Stimulated activated naive CD8-positive, alpha-beta T cell treated with anti-CD3 and anti-CD28 coated beads, Interleukin-15, Interleukin-2, amounts not matched to agents 100 U/mL and 50 U/mL, for 24 hours (primary cell): ENCODE results near the gene GLIS1.

ENCODE experiments used
- ATAC-seq: fragments of 150-1000 bp; cut with Tn5 transposase; one replicate; pipeline ENCODE4 v1.10.0; 2021
- DNase-seq: peaks from one replicate; pipeline ENCODE4 v3.0.0; 2021

GLIS1 gene

DNA sequence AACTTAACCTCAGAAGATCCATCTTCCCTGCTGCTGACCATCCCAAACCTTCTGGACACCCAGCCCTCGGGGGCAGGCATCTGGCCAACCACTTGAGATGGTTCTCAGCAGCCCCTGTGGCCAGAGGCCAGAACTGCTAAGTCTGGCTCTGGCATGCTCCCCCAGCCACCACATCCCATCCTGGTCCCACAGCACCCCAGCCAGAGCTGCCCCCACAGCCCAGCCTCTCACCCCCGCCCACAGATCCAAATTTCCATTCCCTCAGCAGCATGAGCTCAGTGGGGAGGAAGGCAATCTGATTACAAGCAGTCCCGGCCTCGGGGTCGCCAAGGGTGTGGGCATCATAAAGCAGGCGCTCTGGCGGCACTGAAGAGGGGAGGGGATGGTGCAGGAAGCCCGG, 45.6 kb downstream of the GLIS1 start:
- ATAC-seq (no peak), DNase-seq (no peak)

DNA sequence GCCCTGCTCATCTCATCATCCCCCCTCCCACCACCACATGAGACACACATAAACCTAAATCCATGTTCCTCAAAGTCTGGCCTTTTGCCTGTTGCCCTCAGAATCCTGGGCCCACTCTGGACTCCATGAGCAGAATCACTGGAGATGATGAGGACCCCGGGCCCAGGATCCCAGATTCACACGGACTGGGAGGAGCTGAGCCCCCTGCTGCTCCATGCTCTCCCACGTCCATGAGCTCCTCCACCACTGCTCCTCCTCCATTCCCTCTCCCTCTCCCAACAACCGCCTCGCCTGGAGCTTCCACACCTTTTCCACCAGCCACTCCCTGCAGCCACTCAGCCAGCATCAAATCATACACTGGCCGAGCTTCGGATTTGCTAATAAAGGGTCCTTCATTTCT, 47.6 kb downstream of the GLIS1 start:
- no peak for DNase-seq
- ATAC-seq = no peak

- DNase-seq (no peak), ATAC-seq (no peak)
Observed at GRCh38 chr1:53690411-53690810, 48.6 kb downstream of the GLIS1 start.

DNA sequence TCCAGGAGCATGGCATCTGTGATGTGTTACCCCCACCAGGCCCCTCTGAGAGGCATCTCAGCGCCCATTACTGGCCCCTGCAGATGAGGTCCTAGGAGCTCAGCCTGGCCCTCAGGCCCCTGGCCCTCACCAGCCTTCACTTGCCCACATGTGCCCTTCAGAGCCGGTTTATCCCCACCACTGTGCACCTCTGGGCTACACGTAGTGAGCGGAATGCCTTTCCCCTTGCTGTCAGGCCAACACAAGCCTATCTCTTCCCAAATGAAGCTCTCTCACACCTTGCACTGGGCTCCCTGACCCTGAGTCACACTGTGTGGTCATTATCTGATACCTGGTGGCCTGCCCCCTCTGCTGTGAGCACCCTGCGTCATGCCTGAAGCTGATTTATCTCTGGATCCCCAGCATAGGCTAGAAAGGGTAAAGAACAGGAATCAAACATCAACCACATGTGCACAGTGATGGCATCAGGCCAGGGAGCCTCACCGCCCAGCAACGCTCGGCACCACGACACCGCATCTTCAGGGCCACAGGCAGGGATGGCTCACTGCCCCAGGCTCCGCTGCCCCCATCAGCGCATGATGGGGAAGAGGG, 49.1 kb downstream of the GLIS1 start:
- ATAC-seq (no peak), DNase-seq (no peak)

GRCh38 chr1:53689223-53689622, 49.7 kb downstream of the GLIS1 start:
- no peak for ATAC-seq
- no peak for DNase-seq

DNA sequence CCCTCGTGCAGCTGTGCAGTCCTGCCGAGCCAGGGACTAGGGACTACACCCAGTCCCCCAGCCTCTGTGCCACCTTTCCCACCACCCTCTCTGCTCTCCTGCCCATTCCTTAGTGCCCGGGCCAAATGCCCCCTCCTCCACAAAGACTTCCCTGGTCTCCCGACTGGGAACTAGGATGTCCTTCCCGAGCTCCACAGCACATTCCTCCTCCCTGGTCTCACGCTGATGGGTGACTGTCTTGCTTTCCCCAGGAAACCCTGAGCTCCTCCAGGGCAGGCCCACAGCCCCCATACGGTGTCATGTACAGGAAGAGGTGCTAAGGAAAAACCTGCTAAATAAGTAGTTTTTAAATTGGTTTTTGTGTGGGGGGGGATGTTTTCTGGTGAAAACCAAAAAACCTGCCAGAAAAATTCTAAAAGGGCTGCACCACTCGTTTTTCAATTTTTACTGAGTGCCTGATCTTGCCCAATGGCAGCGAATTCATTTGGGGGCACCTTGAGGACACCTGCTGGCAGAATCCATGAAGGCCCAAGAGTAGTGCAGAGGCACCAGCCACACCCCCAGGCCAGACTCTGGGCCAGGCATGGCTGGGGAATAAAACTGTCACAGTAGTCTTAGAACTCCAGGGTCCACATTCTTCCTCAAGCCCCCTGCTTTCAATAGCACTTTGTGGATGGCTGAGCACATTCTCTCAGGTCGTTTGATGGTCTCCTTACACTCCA, 50.4 kb downstream of the GLIS1 start:
- ATAC-seq (no peak), DNase-seq (no peak)

DNA sequence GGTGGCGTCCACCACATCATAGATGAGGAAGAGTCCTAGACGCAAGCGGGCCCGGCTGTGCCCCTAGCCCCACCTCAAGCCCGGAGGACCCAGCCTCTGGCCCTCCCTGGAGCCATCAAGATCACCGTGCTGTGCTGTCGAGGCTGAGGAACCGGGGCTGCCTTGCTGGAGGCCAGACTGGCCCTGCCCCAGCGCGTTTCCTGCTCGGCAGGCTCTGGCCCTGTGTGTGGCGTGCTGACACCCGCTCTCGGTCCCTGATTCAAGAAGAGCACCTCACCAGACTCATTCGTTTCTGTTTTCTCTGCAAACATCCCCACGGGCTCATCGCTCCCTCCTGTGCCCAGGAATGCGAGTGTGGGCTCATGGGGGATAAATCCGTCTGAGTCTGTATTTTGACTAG, 51.1 kb downstream of the GLIS1 start:
- no peak for DNase-seq
- ATAC-seq = no peak

GRCh38 chr1:53687426-53687825, 51.5 kb downstream of the GLIS1 start:
- no peak for ATAC-seq
- DNase-seq = no peak

DNA sequence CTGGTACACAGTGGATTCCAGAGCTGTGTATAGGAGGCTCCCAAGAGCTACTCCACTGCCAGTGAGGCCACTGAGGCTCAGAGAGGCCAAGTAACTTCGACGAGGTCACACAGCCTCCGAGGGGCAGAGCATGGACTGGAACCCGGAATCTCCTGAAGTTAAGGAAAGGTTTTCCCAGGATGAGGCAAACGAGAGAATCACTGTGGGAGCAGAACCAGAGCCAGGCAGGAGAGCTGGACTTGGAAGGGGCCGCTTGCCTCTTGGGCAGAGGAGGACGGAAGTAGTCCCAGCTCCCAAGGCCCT, 52.0 kb downstream of the GLIS1 start:
- ATAC-seq (no peak), DNase-seq (no peak)

- DNase-seq (no peak), ATAC-seq (no peak)
Observed at GRCh38 chr1:53686091-53686964, 52.6 kb downstream of the GLIS1 start.

GRCh38 chr1:53685272-53686051, 53.5 kb downstream of the GLIS1 start:
- no peak for ATAC-seq

GRCh38 chr1:53684741-53685140, 54.2 kb downstream of the GLIS1 start:
- DNase-seq = no peak
- ATAC-seq = no peak

More at GRCh38 chr1:53685272-53686051, 53.5 kb downstream of the GLIS1 start:
- DNase-seq = no peak

- DNase-seq (no peak), ATAC-seq (no peak)
Observed at GRCh38 chr1:53683986-53684740, 54.8 kb downstream of the GLIS1 start.

DNA sequence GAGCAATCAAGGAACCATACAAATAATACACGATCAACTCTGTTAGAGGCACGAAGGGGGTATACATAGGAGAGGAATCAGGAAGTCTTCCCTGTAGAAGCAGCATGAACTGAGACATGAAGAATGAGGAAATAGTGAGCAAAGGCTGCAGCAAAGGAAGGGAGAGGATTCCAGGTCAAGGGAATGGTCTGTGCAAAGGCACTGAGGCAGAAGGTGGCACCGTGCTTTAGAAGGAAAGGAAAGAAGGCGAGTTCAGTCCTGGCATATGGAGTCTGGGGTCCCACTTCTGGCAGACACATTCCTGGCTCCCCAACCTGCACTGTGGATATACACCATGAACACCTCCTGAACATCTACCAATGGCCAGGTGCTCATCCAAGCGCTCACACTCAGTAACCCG, 56.1 kb downstream of the GLIS1 start:
- ATAC-seq (no peak), DNase-seq (no peak)

DNA sequence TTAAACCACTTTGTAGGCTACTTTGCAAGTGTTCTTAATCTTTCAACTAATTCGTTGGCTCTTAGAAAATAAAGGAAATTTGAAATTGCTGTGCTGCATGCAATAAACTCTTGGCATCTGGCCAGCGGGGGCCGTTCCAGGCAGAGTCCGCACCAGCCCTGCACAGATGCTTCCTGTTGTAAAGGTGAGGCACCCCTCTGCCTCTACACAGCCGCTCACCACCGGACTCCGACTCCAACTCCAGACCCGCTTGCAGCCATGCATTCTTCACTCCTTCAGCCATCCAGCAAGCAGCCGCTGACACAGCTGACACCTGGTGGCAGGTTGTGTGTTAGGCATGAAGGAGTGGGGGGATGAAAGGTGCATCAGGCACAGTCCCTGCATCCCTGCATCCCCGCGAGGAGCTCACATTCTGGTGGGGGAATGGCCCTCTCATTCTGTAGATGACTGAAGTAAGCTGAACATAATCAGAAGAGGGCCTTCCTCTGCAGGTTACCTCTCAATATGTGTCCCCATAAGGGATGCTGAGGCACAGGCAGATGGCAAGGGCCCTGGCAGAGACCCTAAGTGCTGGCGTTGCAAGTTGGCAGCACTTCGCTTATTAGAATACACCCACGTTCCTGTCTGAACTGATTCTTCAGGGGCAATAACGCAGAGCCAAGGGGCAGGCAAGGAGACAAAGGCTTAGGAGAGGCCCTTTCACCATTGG, 56.8 kb downstream of the GLIS1 start:
- peak; percentile 39 for DNase-seq
- peak; percentile 67 for ATAC-seq

GRCh38 chr1:53681351-53681976, 57.5 kb downstream of the GLIS1 start:
- no peak for ATAC-seq
- no peak for DNase-seq

DNA sequence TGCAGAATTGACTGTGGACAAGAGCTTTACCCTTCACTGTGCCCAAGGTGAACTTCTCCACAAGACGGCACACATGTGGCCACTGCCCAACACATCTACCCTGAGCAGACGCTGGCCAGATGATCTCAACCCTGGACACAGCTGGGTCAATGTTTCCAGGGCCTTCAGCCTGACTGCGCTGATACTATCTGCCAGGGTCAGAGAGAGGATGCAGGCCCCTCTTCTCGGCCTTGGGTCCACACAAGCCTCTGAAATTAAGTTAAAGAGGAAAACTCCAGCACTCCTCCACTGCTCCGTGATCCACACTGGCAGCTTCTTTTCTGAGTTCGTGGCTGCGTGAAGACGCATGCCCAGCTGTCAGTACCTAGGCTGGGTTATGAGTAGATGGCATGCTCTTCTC, 58.1 kb downstream of the GLIS1 start:
- no peak for ATAC-seq
- DNase-seq = no peak

DNA sequence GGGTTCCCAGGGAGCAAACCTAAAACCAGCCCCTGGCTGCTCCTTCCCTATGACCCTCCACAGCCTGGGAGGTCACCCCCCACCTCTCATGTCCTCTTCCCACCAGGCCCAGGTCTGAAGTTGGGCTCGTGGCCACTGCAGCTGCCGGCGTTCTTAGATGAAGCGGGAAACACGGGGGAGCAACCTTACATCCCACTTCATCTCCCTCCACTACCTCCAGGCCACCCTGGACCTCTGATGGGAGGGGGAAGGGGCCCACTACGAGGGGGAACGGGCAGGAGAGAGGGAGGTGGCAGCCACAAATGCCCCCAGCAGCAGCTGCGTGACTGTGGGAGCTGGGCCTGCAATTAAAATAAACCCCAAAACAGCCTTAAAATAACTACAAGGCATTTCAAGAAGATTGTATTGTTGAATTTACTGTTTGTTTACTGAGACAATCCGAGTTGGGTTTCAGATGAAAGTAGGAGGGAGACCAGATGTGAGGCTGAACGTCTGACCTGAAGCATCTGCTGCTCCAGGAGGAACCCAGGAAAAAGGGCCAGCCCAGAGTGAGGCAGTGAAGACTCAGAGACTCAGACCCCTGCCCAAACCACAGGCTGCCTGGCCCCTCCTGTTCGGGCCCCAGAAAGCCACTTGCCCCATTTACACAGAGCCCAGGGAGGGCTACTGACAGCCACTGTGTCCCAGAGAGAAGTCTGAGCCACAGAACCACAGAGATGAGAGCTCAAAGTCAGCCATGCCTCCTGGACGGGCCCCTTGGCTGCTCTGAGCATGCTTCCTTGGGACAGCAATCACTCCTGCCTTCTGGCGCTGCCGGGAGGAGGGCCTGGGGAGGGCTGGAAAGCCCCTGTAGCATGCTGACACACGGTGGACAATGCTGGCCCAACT, 59.8 kb downstream of the GLIS1 start:
- no peak for ATAC-seq
- no peak for DNase-seq

- DNase-seq (no peak), ATAC-seq (no peak)
Observed at GRCh38 chr1:53678507-53678906, 60.5 kb downstream of the GLIS1 start.

- ATAC-seq = no peak
Observed at GRCh38 chr1:53678046-53678445, 60.9 kb downstream of the GLIS1 start.

More at GRCh38 chr1:53678046-53678445, 60.9 kb downstream of the GLIS1 start:
- no peak for DNase-seq
